Measurements from ENCODE around the gene KCNJ5. TPM values are rescaled to one million over a fixed set of nuclear protein-coding genes. Genes with fewer than 3 reads are reported as not detected.

The KCNJ5 gene
- total and polyA plus RNA-seq, 4 donors: 1.6 to 2.7 (median 2.4) TPM

DNA sequence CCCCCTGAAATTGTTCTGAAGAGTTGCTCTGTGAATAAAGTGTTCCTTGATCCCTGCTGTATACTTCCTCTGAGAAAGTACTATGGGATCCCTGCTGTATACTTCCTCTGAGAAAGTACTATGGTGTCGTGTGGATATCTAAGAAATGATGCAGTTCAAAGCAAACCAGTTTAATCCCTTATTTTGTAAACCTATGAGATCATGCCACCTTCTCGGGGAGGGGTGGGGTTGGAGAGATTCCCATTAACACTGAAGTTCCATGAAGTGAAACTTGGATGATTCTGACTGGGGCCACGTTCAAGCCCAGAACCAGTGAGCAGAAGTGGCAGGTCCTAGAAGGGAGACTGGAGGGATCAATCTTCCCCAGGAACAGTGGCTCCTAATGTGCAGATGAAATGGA is 64.5 kb downstream of the KCNJ5 start:
- H3K27me3 ChIP-seq (ENCODE audit: control insufficient read depth, insufficient read depth, low read length): no peaks in the 10 kb centered on the region
- WGBS (ENCODE audit: insufficient coverage): 65% methylated on average over 2 of the region's 3 CpGs
- H3K36me3 ChIP-seq (ENCODE audit: control insufficient read depth, insufficient read depth, low read length): no peaks in the 10 kb centered on the region
- H3K4me3 ChIP-seq (ENCODE audit: low read depth, low read length): no peak overlapping the region
- no peaks in the 10 kb centered on the region for H3K4me1 ChIP-seq (ENCODE audit: control insufficient read depth, insufficient read depth, low read length)
- no peak for DNase-seq (ENCODE audit: low read depth in 4 of 6, low spot score in 6 of 6)
- H3K27ac ChIP-seq (ENCODE audit: low read depth, low read length): no peak overlapping the region
- no peaks in the 10 kb centered on the region for H3K9me3 ChIP-seq (ENCODE audit: control insufficient read depth, insufficient read depth, low read length)

DNA sequence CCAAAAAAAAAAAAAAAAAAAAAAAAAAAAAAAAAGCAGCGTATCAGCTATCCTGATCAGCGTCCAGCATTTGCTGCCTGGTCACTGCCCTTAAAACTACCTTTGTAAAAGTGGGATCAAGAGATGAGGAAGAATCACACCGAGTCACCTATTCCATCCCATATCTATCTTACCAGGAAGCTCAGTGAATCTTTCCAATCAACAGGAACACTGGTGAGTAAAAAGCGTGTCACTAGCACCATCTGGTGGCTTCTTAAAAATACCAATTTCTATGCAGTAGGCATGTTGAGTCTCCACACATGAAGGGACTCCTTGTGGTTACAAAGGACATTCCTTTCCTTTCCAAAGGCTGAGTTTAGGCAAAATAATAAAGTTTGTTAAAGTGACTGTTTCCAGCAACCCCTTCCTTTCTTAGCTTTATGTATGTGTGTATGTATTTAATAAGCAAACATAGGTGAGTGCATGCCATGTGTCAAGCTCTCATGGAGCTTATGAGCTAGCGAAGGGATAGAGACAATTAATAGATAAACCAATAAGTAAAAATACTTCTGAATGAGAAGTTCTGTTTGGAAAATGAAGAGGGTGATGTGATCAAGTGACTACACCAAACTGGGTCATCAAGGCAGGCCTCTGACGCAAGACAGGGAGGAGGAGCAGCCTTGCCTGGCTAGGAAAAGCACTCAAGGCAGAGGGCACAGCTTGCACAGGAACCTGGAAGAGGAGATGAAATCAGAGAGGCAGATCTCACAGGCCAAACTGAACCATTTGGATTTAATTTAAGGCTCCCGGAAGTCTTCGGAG is 65.4 kb downstream of the KCNJ5 start:
- no peak overlapping the region for H3K27ac ChIP-seq (ENCODE audit: low read depth, low read length)
- no peaks in the 10 kb centered on the region for H3K27me3 ChIP-seq (ENCODE audit: control insufficient read depth, insufficient read depth, low read length)
- no peaks in the 10 kb centered on the region for H3K36me3 ChIP-seq (ENCODE audit: control insufficient read depth, insufficient read depth, low read length)
- H3K9me3 ChIP-seq (ENCODE audit: control insufficient read depth, insufficient read depth, low read length): no peaks in the 10 kb centered on the region
- peak; percentile 61 to 96 (median 74) for DNase-seq (ENCODE audit: low read depth in 4 of 6, low spot score in 6 of 6)
- WGBS (ENCODE audit: insufficient coverage): 53% methylated on average over 3 of the region's 8 CpGs
- H3K4me1 ChIP-seq (ENCODE audit: control insufficient read depth, insufficient read depth, low read length): no peaks in the 10 kb centered on the region
- H3K4me3 ChIP-seq (ENCODE audit: low read depth, low read length): no peak overlapping the region

DNA sequence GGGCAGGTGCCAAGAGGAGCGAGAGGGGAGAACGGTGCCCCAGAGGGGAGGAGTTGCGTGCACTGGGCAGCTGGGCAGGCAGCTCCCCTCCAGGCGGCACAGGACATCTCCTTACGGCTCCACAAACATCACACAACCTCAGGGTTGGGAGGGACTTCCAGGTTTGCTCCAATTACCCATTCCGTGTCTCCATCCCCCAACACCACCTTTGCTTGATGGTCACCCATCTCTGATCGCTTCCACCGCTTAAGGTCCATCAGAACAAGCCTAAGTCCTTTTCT is 66.0 kb downstream of the KCNJ5 start:
- Histone ChIP-seq H3K4me3 (ENCODE audit: low read depth, low read length) (no peak overlapping the region), H3K27me3 (ENCODE audit: control insufficient read depth, insufficient read depth, low read length) (no peaks in the 10 kb centered on the region), H3K4me1 (ENCODE audit: control insufficient read depth, insufficient read depth, low read length) (no peaks in the 10 kb centered on the region), H3K27ac (ENCODE audit: low read depth, low read length) (no peak overlapping the region), H3K36me3 (ENCODE audit: control insufficient read depth, insufficient read depth, low read length) (no peaks in the 10 kb centered on the region), H3K9me3 (ENCODE audit: control insufficient read depth, insufficient read depth, low read length) (no peaks in the 10 kb centered on the region)
- DNase-seq (ENCODE audit: low read depth in 4 of 6, low spot score in 6 of 6): no peak
- WGBS (ENCODE audit: insufficient coverage): 78% methylated on average over 5 of the region's 8 CpGs

DNA sequence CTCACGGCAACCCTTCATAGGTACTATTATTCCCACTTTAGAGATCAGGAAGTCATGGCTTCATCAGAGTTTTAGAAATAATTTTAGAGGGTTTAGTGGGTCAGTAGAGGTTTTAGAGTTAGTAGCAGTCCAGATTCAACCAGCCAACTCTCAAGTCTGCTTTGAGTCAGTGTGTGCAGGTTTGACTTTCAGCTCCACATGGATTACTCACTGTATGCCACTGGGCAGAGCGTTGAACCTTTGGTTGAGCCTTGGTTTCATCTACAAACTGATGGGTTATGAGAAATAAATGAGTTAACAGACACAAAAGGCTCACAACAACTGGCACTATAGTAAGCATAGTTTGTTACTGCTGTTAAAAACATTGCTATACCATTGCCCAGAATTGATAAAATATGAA is 70.5 kb downstream of the KCNJ5 start:
- H3K4me3 ChIP-seq (ENCODE audit: low read depth, low read length): no peak overlapping the region
- no peak overlapping the region for H3K27ac ChIP-seq (ENCODE audit: low read depth, low read length)
- no peak for DNase-seq (ENCODE audit: low read depth in 4 of 6, low spot score in 6 of 6)
- H3K27me3 ChIP-seq (ENCODE audit: control insufficient read depth, insufficient read depth, low read length): no peaks in the 10 kb centered on the region
- H3K36me3 ChIP-seq (ENCODE audit: control insufficient read depth, insufficient read depth, low read length): no peaks in the 10 kb centered on the region
- no CpG with 5 or more reads among the region's 2 CpGs for WGBS (ENCODE audit: insufficient coverage)
- no peaks in the 10 kb centered on the region for H3K9me3 ChIP-seq (ENCODE audit: control insufficient read depth, insufficient read depth, low read length)
- peaks cover 5% of the 10 kb centered on the region for H3K4me1 ChIP-seq (ENCODE audit: control insufficient read depth, insufficient read depth, low read length)

DNA sequence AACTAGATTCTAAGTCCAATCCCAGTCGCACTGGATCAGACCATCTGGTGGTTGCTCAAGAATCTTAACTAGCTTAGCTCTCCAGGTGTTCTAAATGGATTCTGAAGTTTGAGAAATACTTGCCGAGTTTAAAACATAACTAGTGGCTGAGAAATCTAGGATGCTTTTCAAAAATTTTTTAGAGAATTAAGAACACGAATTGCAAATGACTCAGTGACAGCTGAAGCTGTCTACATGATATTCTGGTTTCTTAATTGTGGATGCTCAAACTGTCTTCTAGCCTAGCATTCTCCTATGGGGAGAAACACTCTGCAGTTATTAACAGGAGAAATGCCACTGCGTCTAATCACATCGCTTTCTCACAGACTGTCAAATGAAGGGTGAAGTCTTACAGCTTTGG is 71.7 kb downstream of the KCNJ5 start:
- peaks cover 5% of the 10 kb centered on the region for H3K4me1 ChIP-seq (ENCODE audit: control insufficient read depth, insufficient read depth, low read length)
- H3K27me3 ChIP-seq (ENCODE audit: control insufficient read depth, insufficient read depth, low read length): no peaks in the 10 kb centered on the region
- 67% methylated on average over 4 of the region's 5 CpGs for WGBS (ENCODE audit: insufficient coverage)
- H3K4me3 ChIP-seq (ENCODE audit: low read depth, low read length): no peak overlapping the region
- no peaks in the 10 kb centered on the region for H3K36me3 ChIP-seq (ENCODE audit: control insufficient read depth, insufficient read depth, low read length)
- no peak overlapping the region for H3K27ac ChIP-seq (ENCODE audit: low read depth, low read length)
- no peak for DNase-seq (ENCODE audit: low read depth in 4 of 6, low spot score in 6 of 6)
- no peaks in the 10 kb centered on the region for H3K9me3 ChIP-seq (ENCODE audit: control insufficient read depth, insufficient read depth, low read length)

DNA sequence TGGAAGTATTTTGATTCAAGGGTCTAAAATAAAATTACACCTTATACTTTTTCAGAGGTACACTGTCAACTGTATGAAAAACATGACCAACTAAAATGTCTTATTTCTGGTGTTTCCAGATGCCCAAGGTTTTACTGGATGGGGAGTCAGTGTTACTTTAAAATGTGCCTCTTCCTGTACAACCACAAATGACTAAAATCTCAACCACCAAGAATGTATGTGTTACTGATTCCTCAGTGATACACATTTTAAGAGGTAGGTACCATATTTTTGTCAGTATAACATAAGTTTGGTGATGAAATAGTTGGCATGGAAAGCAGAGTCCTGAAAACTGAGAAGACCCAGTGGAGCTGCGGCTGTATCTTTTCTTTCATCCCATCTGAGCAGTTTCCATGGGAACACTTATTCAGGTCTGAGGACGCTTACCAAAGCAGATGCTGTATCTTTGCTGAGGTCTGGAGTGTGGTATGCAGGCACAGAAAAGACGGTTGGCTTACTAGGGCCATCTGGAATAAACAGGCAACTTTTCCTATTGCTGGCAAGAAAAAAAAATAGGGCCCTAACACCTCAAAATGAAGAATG is 72.7 kb downstream of the KCNJ5 start:
- Histone ChIP-seq H3K9me3 (ENCODE audit: control insufficient read depth, insufficient read depth, low read length) (no peaks in the 10 kb centered on the region), H3K36me3 (ENCODE audit: control insufficient read depth, insufficient read depth, low read length) (peaks cover 2% of the 10 kb centered on the region), H3K4me1 (ENCODE audit: control insufficient read depth, insufficient read depth, low read length) (peaks cover 5% of the 10 kb centered on the region), H3K27me3 (ENCODE audit: control insufficient read depth, insufficient read depth, low read length) (no peaks in the 10 kb centered on the region), H3K27ac (ENCODE audit: low read depth, low read length) (no peak overlapping the region), H3K4me3 (ENCODE audit: low read depth, low read length) (no peak overlapping the region)
- 21% methylated on average over 2 of the region's 3 CpGs for WGBS (ENCODE audit: insufficient coverage)
- DNase-seq (ENCODE audit: low read depth in 4 of 6, low spot score in 6 of 6): peak in 2 of 6 donors; percentile 77 to 84

DNA sequence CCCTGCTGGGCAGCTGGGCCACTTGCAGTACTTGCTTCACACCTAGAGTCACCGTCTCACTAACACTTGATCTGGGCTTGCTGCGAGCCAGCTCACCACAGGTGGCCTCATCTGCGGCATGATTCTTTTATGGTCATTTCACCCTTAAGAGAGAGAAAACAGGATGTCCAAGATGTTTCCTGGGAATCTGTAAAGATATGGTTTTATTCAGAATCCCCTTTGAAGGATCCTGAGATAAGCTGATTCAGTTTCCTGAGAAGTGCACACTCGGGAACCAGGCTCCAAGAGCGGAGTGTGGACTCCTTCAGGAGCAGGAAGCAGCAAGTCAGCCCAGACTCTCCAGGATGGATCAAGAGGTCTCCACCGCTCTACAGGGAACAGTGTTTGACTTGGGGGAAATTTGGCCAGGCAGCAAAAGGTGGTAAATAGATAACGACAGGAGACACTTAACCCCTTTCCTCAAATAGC is 73.3 kb downstream of the KCNJ5 start:
- DNase-seq (ENCODE audit: low read depth in 4 of 6, low spot score in 6 of 6): peak in 1 of 6 donors; percentile 14
- Histone ChIP-seq H3K4me1 (ENCODE audit: control insufficient read depth, insufficient read depth, low read length) (peaks cover 5% of the 10 kb centered on the region), H3K4me3 (ENCODE audit: low read depth, low read length) (no peak overlapping the region), H3K27ac (ENCODE audit: low read depth, low read length) (no peak overlapping the region), H3K9me3 (ENCODE audit: control insufficient read depth, insufficient read depth, low read length) (no peaks in the 10 kb centered on the region), H3K36me3 (ENCODE audit: control insufficient read depth, insufficient read depth, low read length) (peaks cover 9% of the 10 kb centered on the region), H3K27me3 (ENCODE audit: control insufficient read depth, insufficient read depth, low read length) (no peaks in the 10 kb centered on the region)
- WGBS (ENCODE audit: insufficient coverage): 63% methylated on average over 5 of the region's 7 CpGs

DNA sequence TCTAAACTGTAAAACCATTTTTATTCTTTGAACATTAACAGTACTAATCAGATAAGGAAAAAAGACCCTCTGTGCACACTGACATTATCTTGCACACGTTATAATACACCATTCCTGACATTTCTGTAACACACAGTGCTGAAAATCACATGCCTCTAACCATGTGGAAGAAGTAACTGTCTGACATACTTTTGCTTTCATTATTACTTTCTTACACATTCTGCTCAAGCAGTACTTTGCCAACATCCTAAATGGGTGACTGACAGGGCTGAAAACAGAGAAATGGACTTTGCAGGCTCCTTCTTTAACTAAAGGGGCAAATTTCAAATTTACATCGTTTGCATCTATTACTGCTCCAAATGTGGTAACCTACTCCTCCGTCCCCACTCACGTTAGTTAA is 74.3 kb downstream of the KCNJ5 start:
- WGBS (ENCODE audit: insufficient coverage): 67% methylated on average over 4 of the region's 4 CpGs
- peak in 1 of 6 donors; percentile 19 for DNase-seq (ENCODE audit: low read depth in 4 of 6, low spot score in 6 of 6)

DNA sequence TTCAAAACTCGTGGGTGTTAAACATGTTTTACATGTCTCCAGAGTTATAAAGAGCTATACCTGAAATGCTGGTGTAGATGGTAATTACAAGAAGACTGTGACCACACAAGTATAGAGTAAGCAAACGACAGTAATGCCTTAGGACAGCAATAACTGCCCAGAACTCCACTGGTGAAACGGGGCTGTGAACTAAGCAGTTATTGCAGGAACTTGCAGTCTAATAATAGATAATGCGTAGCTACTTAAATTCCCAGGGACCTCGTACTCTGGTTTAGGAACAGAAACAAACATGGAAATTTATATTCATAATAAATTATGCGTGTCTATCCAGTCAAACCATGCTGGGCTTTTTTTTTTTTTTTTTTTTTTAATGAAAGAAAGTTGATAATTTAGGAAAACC is 76.4 kb downstream of the KCNJ5 start:
- Histone ChIP-seq H3K4me3 (ENCODE audit: low read depth, low read length) (no peak overlapping the region), H3K9me3 (ENCODE audit: control insufficient read depth, insufficient read depth, low read length) (no peaks in the 10 kb centered on the region), H3K36me3 (ENCODE audit: control insufficient read depth, insufficient read depth, low read length) (peaks cover 30% of the 10 kb centered on the region), H3K4me1 (ENCODE audit: control insufficient read depth, insufficient read depth, low read length) (peaks cover 5% of the 10 kb centered on the region), H3K27ac (ENCODE audit: low read depth, low read length) (no peak overlapping the region), H3K27me3 (ENCODE audit: control insufficient read depth, insufficient read depth, low read length) (no peaks in the 10 kb centered on the region)
- DNase-seq (ENCODE audit: low read depth in 4 of 6, low spot score in 6 of 6): no peak
- WGBS (ENCODE audit: insufficient coverage): no CpG with 5 or more reads among the region's 6 CpGs

More for the DNA sequence above, 74.3 kb downstream of the KCNJ5 start:
- no peak overlapping the region for H3K27ac ChIP-seq (ENCODE audit: low read depth, low read length)
- H3K27me3 ChIP-seq (ENCODE audit: control insufficient read depth, insufficient read depth, low read length): no peaks in the 10 kb centered on the region
- H3K4me3 ChIP-seq (ENCODE audit: low read depth, low read length): no peak overlapping the region
- H3K36me3 ChIP-seq (ENCODE audit: control insufficient read depth, insufficient read depth, low read length): peaks cover 19% of the 10 kb centered on the region
- peaks cover 5% of the 10 kb centered on the region for H3K4me1 ChIP-seq (ENCODE audit: control insufficient read depth, insufficient read depth, low read length)
- H3K9me3 ChIP-seq (ENCODE audit: control insufficient read depth, insufficient read depth, low read length): no peaks in the 10 kb centered on the region

DNA sequence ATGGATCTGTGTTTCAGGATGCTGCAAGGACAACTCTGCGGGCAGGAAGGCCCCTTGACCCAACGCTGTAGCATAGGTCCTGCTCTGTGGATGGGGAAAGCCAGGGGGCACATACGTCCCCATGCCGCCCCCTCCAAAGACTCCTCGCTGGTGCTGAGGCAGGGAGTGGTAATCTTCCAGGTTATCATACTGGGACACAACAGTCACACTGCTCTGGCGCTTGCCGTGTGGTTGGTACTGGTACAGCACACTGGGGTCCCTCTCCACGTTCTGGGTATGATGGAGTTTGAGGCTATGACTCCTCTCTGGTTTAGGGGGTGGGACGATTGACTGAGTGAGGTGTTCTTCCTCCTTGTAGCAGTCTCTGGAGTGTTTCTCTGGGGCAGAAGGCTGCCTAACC is 77.8 kb downstream of the KCNJ5 start:
- Histone ChIP-seq H3K36me3 (ENCODE audit: control insufficient read depth, insufficient read depth, low read length) (peaks cover 33% of the 10 kb centered on the region), H3K4me3 (ENCODE audit: low read depth, low read length) (no peak overlapping the region), H3K27me3 (ENCODE audit: control insufficient read depth, insufficient read depth, low read length) (no peaks in the 10 kb centered on the region), H3K4me1 (ENCODE audit: control insufficient read depth, insufficient read depth, low read length) (peaks cover 5% of the 10 kb centered on the region), H3K9me3 (ENCODE audit: control insufficient read depth, insufficient read depth, low read length) (no peaks in the 10 kb centered on the region), H3K27ac (ENCODE audit: low read depth, low read length) (no peak overlapping the region)
- WGBS (ENCODE audit: insufficient coverage): 93% methylated on average over 9 of the region's 9 CpGs
- DNase-seq (ENCODE audit: low read depth in 4 of 6, low spot score in 6 of 6): no peak

Measured in spinal cord (tissue), 10 donors.